Prostate gland (tissue), 2 donors: Measurements from ENCODE around the gene NEMP2.

ENCODE experiments used
- POLR2A ChIP-seq: fragments of 450-650 bp; IDR thresholded peaks from one replicate; pipeline ENCODE4 v1.6.1; 2016; ENCODE audit warnings: antibody characterized with exemption, mild to moderate bottlenecking
- POLR2AphosphoS5 ChIP-seq: sonication (generic); formaldehyde crosslinking; IDR thresholded peaks from one replicate; pipeline ENCODE4 v1.6.1; 2017; ENCODE audit warnings: antibody characterized with exemption
- TF ChIP-seq, protein P1 (sequence below), 4 experiments: fragments of 200-600 bp in 2 of 4; fragments of 450-650 bp in 2 of 4; sonication (generic) in 2 of 4; IDR thresholded peaks; 1 replicate in 3 of 4; 2 replicates in 1 of 4; pipeline ENCODE4 v1.5.1; 2016 to 2019; ENCODE audit warnings: antibody characterized with exemption in 4 of 4, mild to moderate bottlenecking in 2 of 4, moderate library complexity in 2 of 4

DNA sequence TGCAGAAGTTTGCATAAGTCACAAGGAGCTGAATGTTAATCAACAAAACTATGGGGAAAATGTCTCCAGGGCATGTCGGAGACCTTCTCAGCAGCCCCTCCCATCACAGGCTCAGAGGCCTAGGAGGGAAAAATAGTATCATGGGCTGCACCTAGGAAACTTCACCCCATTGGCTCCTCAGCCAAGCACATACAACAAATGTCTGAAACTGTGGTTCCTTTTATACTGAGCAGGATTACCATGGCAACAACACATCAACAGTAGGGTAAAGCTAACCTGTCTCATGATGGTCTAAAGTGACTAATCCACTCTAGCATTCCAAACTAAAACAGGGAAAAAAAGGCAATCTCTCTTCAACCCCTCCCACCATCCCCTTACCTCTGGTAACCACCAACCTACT lies 3.2 kb upstream of the NEMP2 start:
- TF ChIP-seq, protein P1, sequence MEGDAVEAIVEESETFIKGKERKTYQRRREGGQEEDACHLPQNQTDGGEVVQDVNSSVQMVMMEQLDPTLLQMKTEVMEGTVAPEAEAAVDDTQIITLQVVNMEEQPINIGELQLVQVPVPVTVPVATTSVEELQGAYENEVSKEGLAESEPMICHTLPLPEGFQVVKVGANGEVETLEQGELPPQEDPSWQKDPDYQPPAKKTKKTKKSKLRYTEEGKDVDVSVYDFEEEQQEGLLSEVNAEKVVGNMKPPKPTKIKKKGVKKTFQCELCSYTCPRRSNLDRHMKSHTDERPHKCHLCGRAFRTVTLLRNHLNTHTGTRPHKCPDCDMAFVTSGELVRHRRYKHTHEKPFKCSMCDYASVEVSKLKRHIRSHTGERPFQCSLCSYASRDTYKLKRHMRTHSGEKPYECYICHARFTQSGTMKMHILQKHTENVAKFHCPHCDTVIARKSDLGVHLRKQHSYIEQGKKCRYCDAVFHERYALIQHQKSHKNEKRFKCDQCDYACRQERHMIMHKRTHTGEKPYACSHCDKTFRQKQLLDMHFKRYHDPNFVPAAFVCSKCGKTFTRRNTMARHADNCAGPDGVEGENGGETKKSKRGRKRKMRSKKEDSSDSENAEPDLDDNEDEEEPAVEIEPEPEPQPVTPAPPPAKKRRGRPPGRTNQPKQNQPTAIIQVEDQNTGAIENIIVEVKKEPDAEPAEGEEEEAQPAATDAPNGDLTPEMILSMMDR (IDR thresholded peaks at IDR 0.05) = no peak
- no peak for TF ChIP-seq POLR2AphosphoS5
- TF ChIP-seq POLR2A = no peak
